Measurements from ENCODE around the gene IL17RE. TPM values are rescaled to one million over a fixed set of nuclear protein-coding genes. Genes with fewer than 3 reads are reported as not detected.

IL17RE gene
- total RNA-seq, 1 donor from 2014 or later = under 0.01 TPM

DNA sequence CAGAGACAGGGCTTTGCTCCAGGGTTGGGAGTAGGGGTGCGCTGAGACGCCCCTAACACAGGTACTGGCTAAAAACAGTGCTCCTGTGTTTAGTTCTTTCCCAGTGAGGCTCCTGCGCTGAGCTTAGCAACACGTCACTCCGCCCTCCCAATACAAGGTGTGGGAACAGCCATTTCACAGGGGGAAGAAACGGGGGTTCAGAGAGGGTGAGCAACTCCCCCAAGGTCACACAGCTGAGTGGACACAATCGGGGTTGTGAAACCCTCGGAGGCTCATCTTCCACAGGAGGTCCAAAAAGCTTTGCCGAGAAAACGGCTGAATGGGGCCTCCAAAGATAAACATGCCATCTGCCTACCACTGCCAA lies 48.9 kb downstream of the IL17RE start:
- no peak for DNase-seq (ENCODE audit: low read depth in 2 of 2)

DNA sequence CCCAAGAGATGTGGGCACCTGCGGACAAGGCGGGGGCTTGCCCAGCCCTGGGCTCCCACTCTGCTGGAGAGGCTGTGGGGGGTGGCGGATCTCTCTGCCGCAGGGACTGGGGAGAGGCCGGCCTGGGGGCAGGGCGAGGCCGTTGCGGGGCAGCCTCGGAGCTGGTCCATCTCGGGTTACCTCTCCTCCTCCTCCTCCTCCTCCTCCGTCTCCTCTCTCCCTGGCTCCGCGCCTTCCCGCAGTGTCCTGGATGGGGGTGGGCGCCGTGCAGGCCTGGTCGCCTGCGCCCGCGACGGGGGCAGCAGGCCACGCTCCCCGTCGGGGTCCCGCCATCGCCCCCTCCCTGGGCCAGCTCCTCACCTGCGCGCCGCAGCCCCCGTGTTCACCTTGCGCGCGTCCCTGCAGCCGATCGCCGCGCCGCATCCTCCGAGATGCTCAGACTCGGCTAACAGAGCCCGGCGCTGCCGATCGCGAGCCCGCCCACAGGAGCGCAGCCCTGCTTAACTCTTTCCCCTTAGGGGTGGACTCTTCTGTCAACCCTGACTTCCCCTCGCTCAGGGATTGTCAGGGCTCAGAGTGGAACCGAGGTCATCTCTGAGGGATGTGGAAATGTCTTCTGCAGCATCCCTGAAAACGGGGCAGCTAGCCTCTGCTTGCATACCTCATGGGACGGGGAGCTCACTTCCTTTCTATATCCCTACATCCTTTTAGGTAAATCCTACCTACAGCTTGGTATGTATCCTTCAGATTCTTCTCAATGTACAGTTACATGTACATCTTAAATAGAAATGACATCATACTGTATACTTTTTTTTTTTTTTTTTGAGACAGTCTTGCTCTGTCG lies 49.5 kb downstream of the IL17RE start, which contains the start of gene PRRT3:
TSS of gene PRRT3 (minus strand) at position 447 of the 844 bp plus-strand sequence. CDS start 2,293 bp downstream, outside the sequence.
- DNase-seq (ENCODE audit: low read depth in 2 of 2) = peak; percentile 40 to 49

DNA sequence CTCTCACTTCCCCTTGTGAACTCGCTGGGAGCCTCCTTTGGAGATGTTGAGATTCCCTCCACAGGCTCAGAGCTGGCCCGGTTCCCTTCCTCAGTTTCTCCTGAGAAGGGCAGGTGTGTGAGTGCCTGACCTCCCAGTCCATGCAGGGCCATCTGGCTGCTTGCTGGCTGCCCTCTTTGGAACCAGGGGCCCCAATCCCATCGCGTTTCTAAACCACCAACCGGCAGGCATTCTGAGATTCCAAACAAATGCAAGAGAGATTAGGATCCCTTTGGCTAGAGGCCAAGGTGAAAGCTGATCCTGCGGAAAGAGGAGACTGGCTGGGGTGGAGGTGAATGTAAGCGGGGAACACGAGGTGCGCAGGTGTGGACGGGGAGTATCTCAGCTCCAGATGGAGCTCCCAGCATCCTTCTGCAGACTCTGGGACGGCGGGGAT lies 52.4 kb downstream of the IL17RE start:
- peak in 1 of 2 donors; percentile 19 for DNase-seq (ENCODE audit: low read depth in 2 of 2)

- no peak for DNase-seq (ENCODE audit: low read depth in 2 of 2)
These were observed 53.1 kb downstream of the IL17RE start for GRCh38 chr3:9955611-9956352.

- peak in 1 of 2 donors; percentile 41 for DNase-seq (ENCODE audit: low read depth in 2 of 2)
These were observed 54.6 kb downstream of the IL17RE start for GRCh38 chr3:9957214-9957613.

GRCh38 chr3:9965200-9965875 lies 62.7 kb downstream of the IL17RE start:
- DNase-seq (ENCODE audit: low read depth in 2 of 2) = no peak

Other genes starting within 250 kb of the IL17RE start
- under 0.01 TPM in 1 of 2 replicates, not detected in the other for gene CPNE9, start 199.0 kb upstream of the IL17RE start, total RNA-seq
- 10.5 and 18.7 TPM in 2 replicates for gene BRPF1, start 171.1 kb upstream of the IL17RE start, total RNA-seq
- 13.7 and 18.8 TPM in 2 replicates for gene OGG1, start 152.9 kb upstream of the IL17RE start, total RNA-seq
- 21.4 and 25.1 TPM in 2 replicates for gene CAMK1, start 132.9 kb upstream of the IL17RE start, total RNA-seq
- gene TADA3, start 110.4 kb upstream of the IL17RE start, total RNA-seq = 19.0 and 25.4 TPM in 2 replicates
- gene ARPC4, start 109.8 kb upstream of the IL17RE start, total RNA-seq = 247 and 251 TPM in 2 replicates
- 2.2 and 5.8 TPM in 2 replicates for gene TTLL3, start 92.6 kb upstream of the IL17RE start, total RNA-seq
- gene RPUSD3, start 58.8 kb upstream of the IL17RE start, total RNA-seq = 15.9 TPM in 2 replicates
- gene CIDEC, start 22.6 kb upstream of the IL17RE start, total RNA-seq = not detected in 2 replicates
- gene JAGN1, start 12.2 kb upstream of the IL17RE start, total RNA-seq = 25.1 and 28.8 TPM in 2 replicates
- gene IL17RC, start 14.2 kb downstream of the IL17RE start, total RNA-seq = 11.5 and 17.4 TPM in 2 replicates
- 19.8 and 60.9 TPM in 2 replicates for gene CRELD1, start 31.0 kb downstream of the IL17RE start, total RNA-seq
- 0.44 and 0.60 TPM in 2 replicates for gene PRRT3, start 49.6 kb downstream of the IL17RE start, total RNA-seq
- gene EMC3, start 84.0 kb downstream of the IL17RE start, total RNA-seq = 35.3 and 59.5 TPM in 2 replicates
- gene FANCD2, start 123.6 kb downstream of the IL17RE start, total RNA-seq = 5.8 and 11.6 TPM in 2 replicates
- not detected in 2 replicates for gene FANCD2OS, start 205.4 kb downstream of the IL17RE start, total RNA-seq
- gene BRK1, start 212.8 kb downstream of the IL17RE start, total RNA-seq = 113 and 126 TPM in 2 replicates
- gene VHL, start 238.9 kb downstream of the IL17RE start, total RNA-seq = 28.8 and 39.3 TPM in 2 replicates

All from lung microvascular endothelial cell (primary cell).